Smooth muscle cell (in vitro differentiated cells): ENCODE data around the gene CASKIN2. TPM values are rescaled to one million over a fixed set of nuclear protein-coding genes. Genes with fewer than 3 reads are reported as not detected.

Experiments used
- DNase-seq: peaks from one replicate; lab custom pipeline; 2025; ENCODE audit not compliant: unreplicated experiment; lab: John Stamatoyannopoulos, UW
- H2AFZ ChIP-seq: fragments of 200-600 bp; sonication (generic); 2 replicates; pipeline ENCODE4 v1.6.0; 2016; ENCODE audit warnings: antibody characterized with exemption, low read depth, mild to moderate bottlenecking
- H3F3A ChIP-seq: fragments of 200-600 bp; sonication (generic); 2 replicates; pipeline ENCODE4 v1.6.0; 2017; ENCODE audit warnings: antibody characterized with exemption, low read depth
- H3K27ac ChIP-seq: fragments of 200-600 bp; sonication (generic); 2 replicates; pipeline ENCODE4 v1.5.1; 2016; ENCODE audit warnings: low read depth, mild to moderate bottlenecking
- H3K27me3 ChIP-seq: fragments of 200-600 bp; sonication (generic); 2 replicates; pipeline ENCODE4 v1.6.1; 2016; ENCODE audit warnings: low read depth, mild to moderate bottlenecking
- H3K36me3 ChIP-seq: fragments of 200-600 bp; sonication (generic); 2 replicates; pipeline ENCODE4 v1.5.1; 2016; ENCODE audit warnings: low read depth
- H3K4me1 ChIP-seq: fragments of 200-600 bp; sonication (generic); 2 replicates; pipeline ENCODE4 v1.5.1; 2016; ENCODE audit warnings: low read depth
- H3K4me2 ChIP-seq: fragments of 200-600 bp; sonication (generic); 2 replicates; pipeline ENCODE4 v1.6.0; 2016; ENCODE audit warnings: mild to moderate bottlenecking
- H3K4me3 ChIP-seq: fragments of 200-600 bp; sonication (generic); 2 replicates; pipeline ENCODE4 v1.5.1; 2016; ENCODE audit warnings: mild to moderate bottlenecking
- H3K79me2 ChIP-seq: fragments of 200-600 bp; sonication (generic); 2 replicates; pipeline ENCODE4 v1.6.0; 2016; ENCODE audit warnings: low read depth, mild to moderate bottlenecking
- H3K9ac ChIP-seq: fragments of 200-600 bp; sonication (generic); 2 replicates; pipeline ENCODE4 v1.6.0; 2016; ENCODE audit warnings: low read depth
- H3K9me3 ChIP-seq: fragments of 200-600 bp; sonication (generic); replicated peaks from 2 replicates; pipeline ENCODE4 v1.5.1; 2016; ENCODE audit warnings: low read depth
- H4K20me1 ChIP-seq: fragments of 200-600 bp; sonication (generic); 2 replicates; pipeline ENCODE4 v1.6.0; 2016; ENCODE audit warnings: low read depth
- WGBS: methylation state at CpG from one replicate; pipeline ENCODE4 v1.1.7; 2016; ENCODE audit warnings: low lambda C conversion rate; 5-methylcytosine and 5-hydroxymethylcytosine counted together
- polyA plus RNA-seq: library from polyadenylated mRNA; unstranded; fragments of >200 nt; fragmentation: Nextera tagmentation; extraction: Ambion mirVana; gene quantifications from 2 replicates; pipeline ENCODE4 v1.2.1, GENCODE V29; 2016
- total RNA-seq: library from RNA; depleted of rRNA; stranded (reverse); fragments of >200 nt; gene quantifications from 2 replicates; pipeline ENCODE4 v1.2.3, GENCODE V29; 2014
- TF ChIP-seq, protein P1 (sequence below): fragments of 200-600 bp; sonication (generic); IDR thresholded peaks from 2 replicates; pipeline ENCODE4 v1.5.1; 2017; ENCODE audit warnings: borderline replicate concordance, mild to moderate bottlenecking, antibody characterized with exemption; ENCODE audit not compliant: insufficient read depth, poor library complexity, severe bottlenecking

Gene CASKIN2
- total and polyA plus RNA-seq, 2 experiments from 2014 or later, result 2.6 to 8.0 TPM

DNA sequence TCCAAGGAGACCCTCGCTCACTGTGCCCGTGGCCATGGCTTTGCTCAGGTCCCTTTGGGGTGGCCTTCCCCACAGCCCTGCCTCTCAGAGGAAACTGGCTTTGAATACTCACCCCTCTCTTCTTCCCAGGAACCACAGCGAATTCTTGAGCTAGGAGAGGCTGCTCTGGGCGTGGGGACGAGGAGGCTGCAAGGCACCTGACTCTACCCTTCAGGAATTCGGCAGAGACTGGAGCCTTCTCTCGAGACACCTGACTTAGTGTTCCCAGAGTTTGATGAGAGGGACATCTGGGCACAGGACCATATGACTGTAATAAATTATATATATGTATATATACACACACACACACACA, 16.4 kb upstream of the CASKIN2 start:
- Histone ChIP-seq H3K4me1 (no peaks in the 10 kb centered on the region), H4K20me1 (no peaks in the 10 kb centered on the region), H3K27ac (peak overlapping the region; percentile 64), H3K9me3 (no peaks in the 10 kb centered on the region), H3K4me3 (no peak overlapping the region), H3K27me3 (no peaks in the 10 kb centered on the region), H3K9ac (no peak overlapping the region), H3F3A (no peaks in the 10 kb centered on the region), H3K4me2 (no peak overlapping the region), H3K36me3 (no peaks in the 10 kb centered on the region), H2AFZ (no peak overlapping the region), H3K79me2 (no peaks in the 10 kb centered on the region)
- TF ChIP-seq, protein P1, sequence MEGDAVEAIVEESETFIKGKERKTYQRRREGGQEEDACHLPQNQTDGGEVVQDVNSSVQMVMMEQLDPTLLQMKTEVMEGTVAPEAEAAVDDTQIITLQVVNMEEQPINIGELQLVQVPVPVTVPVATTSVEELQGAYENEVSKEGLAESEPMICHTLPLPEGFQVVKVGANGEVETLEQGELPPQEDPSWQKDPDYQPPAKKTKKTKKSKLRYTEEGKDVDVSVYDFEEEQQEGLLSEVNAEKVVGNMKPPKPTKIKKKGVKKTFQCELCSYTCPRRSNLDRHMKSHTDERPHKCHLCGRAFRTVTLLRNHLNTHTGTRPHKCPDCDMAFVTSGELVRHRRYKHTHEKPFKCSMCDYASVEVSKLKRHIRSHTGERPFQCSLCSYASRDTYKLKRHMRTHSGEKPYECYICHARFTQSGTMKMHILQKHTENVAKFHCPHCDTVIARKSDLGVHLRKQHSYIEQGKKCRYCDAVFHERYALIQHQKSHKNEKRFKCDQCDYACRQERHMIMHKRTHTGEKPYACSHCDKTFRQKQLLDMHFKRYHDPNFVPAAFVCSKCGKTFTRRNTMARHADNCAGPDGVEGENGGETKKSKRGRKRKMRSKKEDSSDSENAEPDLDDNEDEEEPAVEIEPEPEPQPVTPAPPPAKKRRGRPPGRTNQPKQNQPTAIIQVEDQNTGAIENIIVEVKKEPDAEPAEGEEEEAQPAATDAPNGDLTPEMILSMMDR, result no peak
- DNase-seq, result no peak
- WGBS, result 72% methylated on average over 7 of the region's 7 CpGs

DNA sequence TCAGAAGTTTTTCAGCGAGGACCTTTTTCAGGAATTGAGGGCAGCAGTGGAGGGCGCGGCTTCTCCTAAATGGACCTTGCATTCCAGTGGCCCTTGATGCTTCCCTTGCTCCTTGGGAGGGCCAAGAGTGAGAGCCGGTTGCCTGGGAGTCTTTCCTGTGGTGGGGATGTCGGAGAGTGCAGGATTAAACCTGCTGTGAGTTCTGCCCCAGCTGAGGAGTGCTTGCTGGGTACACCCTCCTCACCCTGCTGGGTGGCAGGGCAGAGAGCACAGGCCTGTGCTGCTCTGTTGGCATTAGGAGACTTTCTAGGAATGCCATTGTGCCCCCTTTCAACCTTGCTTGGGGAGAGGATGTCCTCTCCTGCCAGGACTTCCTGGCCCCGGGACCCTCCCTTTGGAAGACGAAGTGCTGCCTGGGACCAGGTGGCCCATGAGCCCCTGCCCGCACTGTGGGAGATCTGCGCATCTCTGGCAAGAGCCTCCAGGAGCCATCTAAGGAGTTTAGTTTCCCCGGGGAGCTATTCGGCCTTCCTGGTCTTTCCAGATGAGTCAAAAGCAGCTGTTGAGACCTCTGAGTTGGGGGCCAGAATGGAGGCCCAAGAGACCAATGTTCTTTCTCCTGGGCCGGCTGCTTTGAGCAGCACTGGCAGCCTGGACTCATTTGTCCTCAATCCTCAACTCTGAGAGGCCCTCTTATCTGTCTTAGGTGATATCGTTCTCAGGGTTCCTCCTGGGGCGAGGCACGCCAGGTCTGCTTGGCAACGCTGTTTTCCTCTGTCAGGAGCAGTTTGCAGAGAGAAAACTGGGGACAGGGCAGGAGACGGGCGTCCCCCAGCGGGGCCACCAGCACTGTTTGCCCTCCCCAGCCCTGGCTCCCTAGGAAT, 15.7 kb upstream of the CASKIN2 start:
- Histone ChIP-seq H3K9ac (no peak overlapping the region), H3K27ac (peak overlapping the region; percentile 64), H3K79me2 (no peaks in the 10 kb centered on the region), H2AFZ (no peak overlapping the region), H4K20me1 (no peaks in the 10 kb centered on the region), H3K9me3 (no peaks in the 10 kb centered on the region), H3K36me3 (no peaks in the 10 kb centered on the region), H3K4me1 (peaks cover 5% of the 10 kb centered on the region), H3K27me3 (peaks cover 5% of the 10 kb centered on the region), H3K4me3 (no peak overlapping the region), H3K4me2 (no peak overlapping the region), H3F3A (peaks cover 4% of the 10 kb centered on the region)
- WGBS, result 92% methylated on average over 19 of the region's 19 CpGs
- no peak for DNase-seq
- TF ChIP-seq, protein P1, result no peak

GRCh38 chr17:75526555-75527270, 11.4 kb upstream of the CASKIN2 start:
- 40% methylated on average over 13 of the region's 13 CpGs for WGBS
- Histone ChIP-seq H3K4me2 (peak overlapping the region; percentile 98), H3K27me3 (peaks cover 7% of the 10 kb centered on the region), H2AFZ (no peak overlapping the region), H3K4me3 (peak overlapping the region; percentile 85), H3K4me1 (peaks cover 5% of the 10 kb centered on the region), H3F3A (peaks cover 15% of the 10 kb centered on the region), H3K9me3 (no peaks in the 10 kb centered on the region), H3K36me3 (no peaks in the 10 kb centered on the region), H3K79me2 (no peaks in the 10 kb centered on the region), H4K20me1 (no peaks in the 10 kb centered on the region), H3K9ac (no peak overlapping the region), H3K27ac (no peak overlapping the region)
- TF ChIP-seq, protein P1, result no peak
- DNase-seq, result no peak
